Thyroid gland (tissue), 4 donors: Measurements from ENCODE around the gene AQP3.

ENCODE experiments used
- POLR2A ChIP-seq, 2 donors: fragments of 450-650 bp; IDR thresholded peaks; one replicate each; pipeline ENCODE4 v1.6.1; 2017; ENCODE audit warnings: antibody characterized with exemption in 2 of 2, mild to moderate bottlenecking in 2 of 2, moderate library complexity in 1 of 2
- TF ChIP-seq, protein P1 (sequence below), 6 experiments: fragments of 200-600 bp in 3 of 6; fragments of 450-650 bp in 3 of 6; sonication (generic) in 3 of 6; IDR thresholded peaks; one replicate each; pipeline ENCODE4 v1.5.1; 2016 to 2019; ENCODE audit warnings: antibody characterized with exemption in 6 of 6, mild to moderate bottlenecking in 2 of 6, inconsistent platforms in 1 of 6, moderate library complexity in 1 of 6

DNA sequence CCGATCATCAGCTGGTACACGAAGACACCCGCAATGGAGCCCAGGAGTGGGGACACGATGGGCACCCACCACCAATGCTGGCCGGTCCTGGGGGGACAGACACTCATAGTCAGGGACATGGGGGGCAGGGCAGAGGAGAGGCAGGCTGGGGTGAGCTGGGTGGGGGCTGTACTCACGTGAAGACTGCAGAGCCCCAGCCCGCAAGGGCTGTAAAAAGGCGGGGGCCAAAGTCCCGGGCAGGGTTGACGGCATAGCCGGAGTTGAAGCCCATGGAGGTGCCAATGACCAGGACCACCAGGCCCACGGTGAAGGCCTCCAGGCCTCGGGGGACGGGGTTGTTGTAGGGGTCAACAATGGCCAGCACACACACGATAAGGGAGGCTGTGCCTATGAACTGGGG lies 5.3 kb downstream of the AQP3 start:
- TF ChIP-seq, protein P1, sequence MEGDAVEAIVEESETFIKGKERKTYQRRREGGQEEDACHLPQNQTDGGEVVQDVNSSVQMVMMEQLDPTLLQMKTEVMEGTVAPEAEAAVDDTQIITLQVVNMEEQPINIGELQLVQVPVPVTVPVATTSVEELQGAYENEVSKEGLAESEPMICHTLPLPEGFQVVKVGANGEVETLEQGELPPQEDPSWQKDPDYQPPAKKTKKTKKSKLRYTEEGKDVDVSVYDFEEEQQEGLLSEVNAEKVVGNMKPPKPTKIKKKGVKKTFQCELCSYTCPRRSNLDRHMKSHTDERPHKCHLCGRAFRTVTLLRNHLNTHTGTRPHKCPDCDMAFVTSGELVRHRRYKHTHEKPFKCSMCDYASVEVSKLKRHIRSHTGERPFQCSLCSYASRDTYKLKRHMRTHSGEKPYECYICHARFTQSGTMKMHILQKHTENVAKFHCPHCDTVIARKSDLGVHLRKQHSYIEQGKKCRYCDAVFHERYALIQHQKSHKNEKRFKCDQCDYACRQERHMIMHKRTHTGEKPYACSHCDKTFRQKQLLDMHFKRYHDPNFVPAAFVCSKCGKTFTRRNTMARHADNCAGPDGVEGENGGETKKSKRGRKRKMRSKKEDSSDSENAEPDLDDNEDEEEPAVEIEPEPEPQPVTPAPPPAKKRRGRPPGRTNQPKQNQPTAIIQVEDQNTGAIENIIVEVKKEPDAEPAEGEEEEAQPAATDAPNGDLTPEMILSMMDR (IDR thresholded peaks at IDR 0.05) = no peak
- no peak for TF ChIP-seq POLR2A (IDR thresholded peaks at IDR 0.05)
